GM12874 (cell line): Measurements from ENCODE around the gene STARD5.

Source experiments
- CTCF ChIP-seq: IDR thresholded peaks from 2 replicates; pipeline ENCODE4 v1.5.1; 2011; ENCODE audit warnings: low read depth, mild to moderate bottlenecking, control low read depth, low read length, moderate library complexity; ENCODE audit not compliant: insufficient read depth

Gene STARD5

GRCh38 chr15:81346611-81347010 lies 22.7 kb upstream of the STARD5 start:
- no peak for TF ChIP-seq CTCF

- TF ChIP-seq CTCF = no peak
Measured at GRCh38 chr15:81343371-81343770, 19.4 kb upstream of the STARD5 start.

- no peak for TF ChIP-seq CTCF
Measured at GRCh38 chr15:81341351-81341750, 17.4 kb upstream of the STARD5 start.

- TF ChIP-seq CTCF = no peak
Measured at GRCh38 chr15:81339851-81340250, 15.9 kb upstream of the STARD5 start.

GRCh38 chr15:81339321-81339720 lies 15.4 kb upstream of the STARD5 start:
- no peak for TF ChIP-seq CTCF

GRCh38 chr15:81338170-81339007 lies 14.4 kb upstream of the STARD5 start:
- TF ChIP-seq CTCF = no peak

- TF ChIP-seq CTCF = no peak
Measured at GRCh38 chr15:81337713-81338157, 13.8 kb upstream of the STARD5 start.
